ENCODE measurements around the gene CDO1.
"Not testable (repeated sequence)": the region's sequence is repeated elsewhere in the genome, so short reads cannot be mapped to it uniquely, and the experiment has no call there.

Gene CDO1

DNA sequence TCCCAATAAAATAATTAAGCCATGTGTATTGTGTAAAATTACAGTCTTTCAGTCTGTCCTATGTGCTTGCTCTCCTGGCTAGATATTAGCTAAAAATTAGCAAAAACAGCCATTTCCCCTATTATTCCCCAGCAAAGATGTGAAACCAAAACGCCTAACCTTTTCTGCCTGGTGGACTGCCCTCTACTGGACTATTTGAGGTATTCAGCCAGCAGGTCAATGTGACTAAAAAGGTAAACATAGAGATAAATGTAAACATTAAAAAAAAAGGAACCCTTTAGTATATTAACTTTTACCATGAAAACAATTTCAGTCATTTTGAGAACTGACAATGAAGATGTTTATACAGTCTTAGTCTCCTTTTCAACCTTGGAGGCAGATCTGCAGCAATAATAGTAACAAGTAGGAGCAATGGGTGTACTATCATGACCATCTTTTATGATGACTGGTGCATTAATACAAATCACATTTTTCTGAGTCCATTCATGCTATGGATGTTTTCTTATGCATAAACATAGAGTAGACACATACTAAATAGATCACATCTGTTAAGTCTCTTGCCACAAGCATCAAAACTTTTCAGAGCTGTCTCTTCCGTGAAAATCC is 14.8 kb upstream of the CDO1 start:
- no peak for FAIRE-seq
- DNase-seq (ENCODE audit: insufficient read length, low spot score) = peak; percentile 29

GRCh38 chr5:115829913-115830312 is 13.5 kb upstream of the CDO1 start:
- no peak for FAIRE-seq

DNA sequence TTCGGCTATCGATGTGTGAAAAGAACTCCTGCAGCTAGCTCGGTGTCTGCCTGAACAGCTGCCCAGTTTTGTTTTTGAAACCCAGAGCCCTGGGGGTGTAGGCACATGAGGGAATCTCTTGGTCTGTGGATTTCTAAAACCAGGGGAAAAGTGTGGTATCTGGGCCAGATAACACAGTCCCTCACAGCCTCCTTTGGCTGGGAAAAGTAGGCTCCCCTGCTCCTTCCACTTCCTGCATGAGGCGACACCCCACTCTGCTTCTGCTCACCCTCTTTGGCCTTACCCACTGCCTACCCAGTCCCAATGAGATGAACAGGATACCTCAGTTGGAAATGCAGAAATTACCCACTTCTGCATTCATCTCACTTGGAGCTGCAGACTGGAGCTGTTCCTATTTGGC is 9.5 kb upstream of the CDO1 start:
- FAIRE-seq = no peak
- no peak for DNase-seq (ENCODE audit: insufficient read length, low spot score)

More at GRCh38 chr5:115829913-115830312, 13.5 kb upstream of the CDO1 start:
- DNase-seq (ENCODE audit: insufficient read length, low spot score) = no peak

DNA sequence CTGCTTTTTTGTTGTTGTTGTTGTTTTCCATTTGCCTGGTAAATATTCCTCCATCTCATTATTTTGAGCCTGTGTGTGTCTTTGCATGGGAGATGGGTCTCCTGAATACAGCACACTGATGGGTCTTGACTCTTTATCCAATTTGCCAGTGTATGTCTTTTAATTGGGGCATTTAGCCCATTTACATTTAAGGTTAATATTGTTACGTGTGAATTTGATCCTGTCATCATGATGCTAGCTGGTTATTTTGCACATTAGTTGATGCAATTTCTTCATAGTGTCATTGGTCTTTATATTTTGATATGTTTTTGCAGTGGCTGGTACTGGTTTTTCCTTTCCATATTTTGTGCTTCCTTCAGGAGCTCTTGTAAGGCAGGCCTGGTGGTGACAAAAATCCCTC is 8.5 kb upstream of the CDO1 start:
- FAIRE-seq; DNase-seq (ENCODE audit: insufficient read length, low spot score): not testable (repeated sequence)

GRCh38 chr5:115820846-115821245 is 4.4 kb upstream of the CDO1 start:
- FAIRE-seq = no peak
- no peak for DNase-seq (ENCODE audit: insufficient read length, low spot score)

DNA sequence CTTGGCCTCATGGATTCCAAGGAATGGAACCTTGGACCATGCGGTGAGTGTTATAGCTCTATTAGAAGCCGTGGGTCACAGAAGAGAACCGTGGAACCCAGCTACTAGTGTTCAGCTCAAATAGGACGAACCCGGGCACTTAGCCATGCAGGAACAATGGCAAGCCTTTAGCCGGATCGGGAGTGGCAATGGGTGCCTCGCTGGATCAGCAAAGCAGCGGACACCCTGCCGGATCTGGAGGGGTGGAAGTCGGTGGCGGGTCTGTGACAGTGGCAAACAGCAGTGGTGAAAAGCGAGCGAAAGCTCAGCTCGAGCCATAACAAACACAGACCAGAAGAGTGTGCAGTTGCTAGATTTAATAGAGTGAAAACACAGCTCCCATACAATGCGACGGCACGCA is 2.4 kb upstream of the CDO1 start:
- no peak for FAIRE-seq
- no peak for DNase-seq (ENCODE audit: insufficient read length, low spot score)

- no peak for DNase-seq (ENCODE audit: insufficient read length, low spot score)
- no peak for FAIRE-seq
Observed at GRCh38 chr5:115817386-115817785, 927 bp upstream of the CDO1 start.

GRCh38 chr5:115815693-115816225 is 700 bp downstream of the CDO1 start:
- peak; percentile 12 for DNase-seq (ENCODE audit: insufficient read length, low spot score)
- no peak for FAIRE-seq

DNA sequence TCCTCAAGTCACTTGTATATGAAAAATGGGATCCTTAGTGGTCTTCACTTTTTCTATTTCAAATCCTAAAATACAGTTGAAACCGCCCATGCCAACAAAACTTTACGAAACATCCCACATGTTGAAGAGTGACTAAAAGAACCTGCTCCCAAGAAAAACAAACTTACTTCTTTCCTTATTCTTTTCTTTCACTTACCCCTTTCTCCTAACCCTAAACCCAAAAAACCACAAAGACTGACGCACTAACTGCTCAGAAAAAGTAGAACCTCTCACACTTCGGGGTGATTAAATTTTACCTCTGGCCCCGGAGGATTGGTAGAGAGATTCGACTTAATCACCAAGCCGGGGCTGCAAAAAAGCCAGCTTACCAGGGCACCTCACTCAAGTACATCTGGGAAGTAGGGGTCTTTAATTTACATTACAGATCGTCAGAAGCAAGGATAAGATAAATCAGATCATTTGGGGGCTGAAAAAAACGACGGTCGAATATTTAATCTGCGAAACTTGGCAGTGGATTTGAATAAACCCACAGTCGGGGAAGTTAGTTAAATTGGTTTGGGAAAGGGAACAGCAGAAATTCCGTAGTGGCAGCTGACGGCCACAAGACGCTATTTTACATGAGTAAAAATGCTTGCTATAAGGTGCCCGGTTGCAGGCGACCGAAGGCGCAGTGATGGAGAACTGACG is 1.3 kb downstream of the CDO1 start:
- FAIRE-seq = no peak

GRCh38 chr5:115813719-115814118 is 2.7 kb downstream of the CDO1 start:
- FAIRE-seq (no peak), DNase-seq (ENCODE audit: insufficient read length, low spot score) (no peak)

More for the DNA sequence above, 1.3 kb downstream of the CDO1 start:
- no peak for DNase-seq (ENCODE audit: insufficient read length, low spot score)

DNA sequence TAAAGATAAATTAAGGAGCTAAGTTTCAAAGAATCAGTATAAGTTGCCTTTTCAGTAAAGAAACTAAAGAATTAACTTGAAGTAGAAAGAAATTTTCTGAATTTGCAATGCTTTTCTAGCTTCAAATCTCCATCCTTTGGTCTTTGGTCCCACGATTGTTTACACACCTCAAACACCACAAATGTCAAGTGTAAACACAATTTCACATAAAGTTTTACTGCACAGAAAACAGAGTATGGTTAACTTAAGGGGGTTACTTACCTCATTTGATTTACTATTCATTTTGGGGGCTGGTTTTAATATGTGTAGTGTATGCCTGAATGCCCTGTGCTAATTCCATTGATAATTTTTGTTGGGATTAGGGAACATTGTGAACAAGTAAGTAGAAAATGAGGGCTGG is 4.1 kb downstream of the CDO1 start:
- no peak for FAIRE-seq

GRCh38 chr5:115811406-115811805 is 5.1 kb downstream of the CDO1 start:
- no peak for DNase-seq (ENCODE audit: insufficient read length, low spot score)
- FAIRE-seq = no peak

More for the DNA sequence above, 4.1 kb downstream of the CDO1 start:
- DNase-seq (ENCODE audit: insufficient read length, low spot score) = no peak

DNA sequence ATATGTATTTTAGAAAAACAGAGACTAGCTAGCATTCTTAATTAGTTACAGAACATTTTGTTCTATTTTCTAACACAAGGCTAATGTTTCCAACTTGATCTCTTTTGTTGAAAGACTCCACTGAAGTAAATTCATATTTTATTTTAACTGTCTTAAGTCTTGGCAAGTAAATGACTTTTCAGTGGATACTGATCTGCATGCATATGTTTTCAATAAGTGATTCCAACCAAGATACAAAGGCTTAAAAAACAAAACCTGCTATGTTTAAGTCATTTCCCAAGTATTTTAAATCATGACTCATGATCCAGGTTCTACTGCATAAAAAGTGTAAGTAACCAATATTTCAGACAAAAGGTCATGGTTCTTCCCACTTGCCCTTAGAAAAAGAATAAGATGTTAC is 5.7 kb downstream of the CDO1 start:
- DNase-seq (ENCODE audit: insufficient read length, low spot score) = no peak
- no peak for FAIRE-seq

- no peak for DNase-seq (ENCODE audit: insufficient read length, low spot score)
- FAIRE-seq = no peak
Observed at GRCh38 chr5:115809946-115810345, 6.5 kb downstream of the CDO1 start.

DNA sequence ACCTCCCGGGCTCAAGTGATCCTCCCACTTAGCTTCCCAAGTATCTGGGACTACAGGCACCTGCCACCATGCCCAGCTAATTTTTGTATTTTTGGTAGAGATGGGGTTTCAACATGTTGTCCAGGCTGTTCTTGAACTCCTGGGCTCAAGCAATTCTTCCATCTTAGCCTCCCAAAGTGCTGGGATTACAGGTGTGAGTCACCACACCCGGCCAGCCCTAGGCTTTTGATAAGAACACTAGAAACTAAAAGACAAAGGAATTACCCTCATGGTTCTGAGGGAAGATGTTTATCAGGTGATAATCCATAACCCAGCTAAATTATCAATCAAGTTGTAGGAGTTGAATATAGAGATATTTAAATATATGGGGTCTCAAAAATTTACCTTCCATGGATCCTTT is 8.4 kb downstream of the CDO1 start:
- FAIRE-seq; DNase-seq (ENCODE audit: insufficient read length, low spot score): not testable (repeated sequence)

- DNase-seq (ENCODE audit: insufficient read length, low spot score) (no peak), FAIRE-seq (no peak)
Observed at GRCh38 chr5:115807654-115808052, 8.8 kb downstream of the CDO1 start.

DNA sequence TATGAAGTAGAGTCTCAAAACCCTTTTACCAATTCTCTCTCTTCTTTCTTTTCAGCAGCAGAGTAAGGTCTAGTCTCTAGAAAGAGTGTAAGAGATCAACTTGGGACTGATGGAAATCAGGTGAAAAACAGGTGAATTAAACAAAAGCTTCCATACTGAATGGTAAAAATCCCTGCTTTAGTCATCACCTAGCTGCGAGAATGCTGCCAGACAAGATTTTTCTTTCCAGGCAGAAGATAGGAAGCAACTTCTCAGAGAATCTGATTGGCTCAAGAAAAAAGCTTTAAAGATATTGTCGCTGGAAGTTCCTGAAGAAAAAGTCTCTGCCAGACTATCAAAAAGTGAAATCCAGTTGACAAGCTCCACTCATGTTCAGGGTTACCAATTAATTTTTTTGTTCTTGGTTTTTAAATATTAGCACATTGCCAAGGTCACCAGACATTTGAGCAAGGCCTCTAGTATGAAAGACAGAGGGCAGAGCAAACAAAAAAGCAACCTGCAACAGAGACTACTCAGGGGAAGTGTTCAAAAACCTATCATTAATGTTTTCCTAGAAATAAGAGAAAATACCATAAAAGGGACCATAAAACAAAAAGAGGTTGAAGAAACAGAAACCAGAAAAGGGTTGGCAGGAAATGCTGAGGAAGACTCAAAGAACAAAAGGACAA is 9.3 kb downstream of the CDO1 start:
- DNase-seq (ENCODE audit: insufficient read length, low spot score) (no peak), FAIRE-seq (no peak)

GRCh38 chr5:115801984-115802383 is 14.5 kb downstream of the CDO1 start:
- FAIRE-seq (no peak), DNase-seq (ENCODE audit: insufficient read length, low spot score) (no peak)

- no peak for FAIRE-seq
- DNase-seq (ENCODE audit: insufficient read length, low spot score) = no peak
Observed at GRCh38 chr5:115801152-115801551, 15.3 kb downstream of the CDO1 start.

- DNase-seq (ENCODE audit: insufficient read length, low spot score) (no peak), FAIRE-seq (no peak)
Observed at GRCh38 chr5:115800108-115800507, 16.4 kb downstream of the CDO1 start.

- DNase-seq (ENCODE audit: insufficient read length, low spot score) = no peak
- no peak for FAIRE-seq
Observed at GRCh38 chr5:115798252-115798651, 18.2 kb downstream of the CDO1 start.

- DNase-seq (ENCODE audit: insufficient read length, low spot score) (no peak), FAIRE-seq (no peak)
Observed at GRCh38 chr5:115796656-115797055, 19.8 kb downstream of the CDO1 start.
